HG03139 (cell line): ENCODE measurements around the gene AVPR2.

Experiments
- ATAC-seq: cut with Tn5 transposase; IDR thresholded peaks from one replicate; pipeline ENCODE4 v1.9.1; 2021; ENCODE audit not compliant: unreplicated experiment

The AVPR2 gene

GRCh38 chrX:153910446-153910845 is 6.0 kb downstream of the AVPR2 start:
- no peak for ATAC-seq

- no peak for ATAC-seq
Observed at GRCh38 chrX:153911798-153912197, 7.3 kb downstream of the AVPR2 start.

- ATAC-seq, result no peak
Observed at GRCh38 chrX:153913211-153913610, 8.7 kb downstream of the AVPR2 start.

DNA sequence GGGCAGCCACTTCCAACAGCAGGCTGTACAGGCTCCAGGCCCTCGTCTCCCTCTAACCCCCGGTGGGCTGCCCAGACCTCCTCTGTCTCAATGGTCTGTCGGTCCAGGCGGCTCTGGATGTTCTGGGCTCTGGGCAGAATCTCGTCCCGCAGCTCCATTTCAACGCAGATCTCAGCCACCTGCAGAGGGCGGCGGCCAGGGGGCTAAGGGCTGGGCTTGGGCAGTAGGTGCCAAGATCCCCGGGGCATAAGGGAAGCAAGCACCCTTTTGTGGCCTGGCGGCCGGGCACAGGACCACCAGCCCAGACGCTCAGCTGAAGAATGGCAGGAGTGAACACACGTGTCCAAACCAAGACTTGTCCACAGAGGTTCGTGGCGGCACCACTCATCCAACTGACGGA is 9.2 kb downstream of the AVPR2 start:
- no peak for ATAC-seq

GRCh38 chrX:153917869-153918268 is 13.4 kb downstream of the AVPR2 start:
- no peak for ATAC-seq

- ATAC-seq, result no peak
Observed at GRCh38 chrX:153919281-153919680, 14.8 kb downstream of the AVPR2 start.

DNA sequence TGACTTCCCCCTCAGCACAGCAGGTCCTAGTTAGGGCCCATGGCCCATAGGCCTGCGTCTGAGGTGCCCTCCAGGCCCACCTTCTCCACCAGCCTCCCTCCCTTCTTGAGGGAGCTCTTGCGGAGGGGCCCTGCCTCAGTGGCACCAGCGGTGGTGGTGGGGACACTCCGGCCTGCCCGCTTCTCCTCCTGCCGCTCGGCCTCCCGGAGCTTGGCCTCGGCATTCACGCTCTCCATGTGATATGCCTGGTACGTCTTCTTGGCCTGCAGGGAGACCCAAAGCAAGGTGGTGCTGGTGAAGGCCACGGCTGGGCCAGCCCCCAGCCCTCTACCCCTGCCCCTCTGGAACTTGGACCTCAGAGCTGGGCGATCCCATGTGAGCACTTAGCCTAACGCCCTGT is 16.1 kb downstream of the AVPR2 start:
- ATAC-seq, result no peak

DNA sequence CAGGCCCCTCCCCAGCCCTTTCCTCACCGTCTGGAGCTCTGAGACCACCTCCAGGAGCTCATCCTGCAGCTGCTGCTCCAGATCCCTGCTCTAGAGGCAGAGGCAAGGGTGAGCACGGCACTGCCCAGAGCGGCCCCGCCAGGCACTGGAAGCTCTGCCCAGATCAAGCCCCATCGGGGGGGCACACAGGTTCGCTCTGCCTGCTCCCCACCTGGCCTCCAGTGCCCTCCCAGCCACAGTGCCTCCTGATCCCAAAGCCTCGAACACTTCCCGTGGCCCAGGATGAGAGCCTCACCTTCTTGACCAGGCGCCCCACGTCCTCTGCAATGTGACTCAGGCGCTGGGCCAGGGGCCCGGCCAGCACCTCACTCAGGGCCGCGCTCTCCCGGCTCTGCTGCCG is 16.6 kb downstream of the AVPR2 start:
- no peak for ATAC-seq

GRCh38 chrX:153921511-153922446 is 17.3 kb downstream of the AVPR2 start:
- no peak for ATAC-seq

DNA sequence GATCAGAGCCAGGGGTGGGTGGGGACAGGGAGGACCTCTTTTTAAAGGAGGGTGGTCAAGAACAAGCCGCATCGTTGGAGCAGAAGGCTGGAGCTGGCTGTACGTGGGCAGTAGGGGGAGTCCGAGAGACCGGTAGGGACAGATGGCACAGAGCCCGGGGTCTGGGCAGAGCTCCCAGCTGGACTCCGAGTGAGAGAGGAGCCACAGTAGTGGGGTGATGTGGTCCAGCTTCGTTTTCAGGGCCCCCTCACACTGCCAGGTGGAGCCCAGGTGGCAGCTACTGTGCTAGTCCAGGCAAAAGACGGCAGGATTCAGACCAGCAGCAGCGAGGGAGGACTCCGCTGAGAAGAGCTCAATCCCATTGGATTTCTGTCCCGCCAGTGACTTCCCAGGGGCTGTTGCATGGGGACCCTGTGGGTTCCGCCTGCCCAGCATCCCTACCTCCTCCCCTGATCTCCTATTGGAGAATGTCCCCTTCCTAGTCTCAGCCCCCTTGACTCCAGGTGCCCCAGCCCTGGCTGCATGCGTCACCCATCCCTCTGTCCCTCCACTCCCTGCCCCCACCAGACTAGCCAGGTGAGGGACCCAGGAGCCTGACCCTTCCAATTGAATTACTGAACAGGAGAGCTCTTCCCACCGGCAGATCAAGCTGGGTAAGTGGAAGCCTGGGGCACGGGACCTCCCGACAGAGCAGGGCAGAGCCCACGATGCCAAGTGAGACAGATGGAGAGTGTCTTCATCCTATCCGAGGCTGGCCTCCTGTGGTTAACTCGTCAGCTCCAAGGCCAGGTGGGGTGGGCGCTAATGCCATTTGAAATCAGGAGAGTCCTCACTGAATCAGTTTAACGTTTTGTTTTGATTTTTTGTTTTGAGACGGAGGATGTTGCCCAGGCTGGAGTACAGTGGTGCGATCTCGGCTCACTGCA is 18.7 kb downstream of the AVPR2 start:
- ATAC-seq, result no peak

- ATAC-seq, result no peak
Observed at GRCh38 chrX:153924149-153924861, 19.8 kb downstream of the AVPR2 start.

- ATAC-seq, result no peak
Observed at GRCh38 chrX:153925387-153925738, 20.9 kb downstream of the AVPR2 start.

GRCh38 chrX:153925739-153926551 is 21.5 kb downstream of the AVPR2 start, which contains the start of gene ARHGAP4:
Gene ARHGAP4 (minus strand): TSS chrX:153926264. CDS start chrX:153926202, 62 bp downstream.
- ATAC-seq, result no peak

DNA sequence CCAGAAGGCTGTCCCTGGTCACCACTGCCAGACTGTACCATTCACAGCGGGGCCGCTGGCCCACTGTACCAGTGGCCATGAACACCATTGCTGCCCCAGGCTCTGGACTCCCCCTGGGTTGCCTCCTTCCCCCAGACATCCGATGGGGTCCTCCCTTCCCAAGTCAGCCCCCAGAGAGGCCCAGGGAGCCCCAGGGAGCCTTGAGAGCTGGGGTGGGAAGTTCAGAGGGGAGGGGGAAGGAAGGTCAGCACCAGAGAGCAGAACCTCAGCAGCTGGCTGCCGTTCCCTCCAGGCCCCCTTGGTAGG is 22.0 kb downstream of the AVPR2 start:
- ATAC-seq, result no peak

- ATAC-seq, result no peak
Observed at GRCh38 chrX:153926858-153927671, 22.6 kb downstream of the AVPR2 start.

DNA sequence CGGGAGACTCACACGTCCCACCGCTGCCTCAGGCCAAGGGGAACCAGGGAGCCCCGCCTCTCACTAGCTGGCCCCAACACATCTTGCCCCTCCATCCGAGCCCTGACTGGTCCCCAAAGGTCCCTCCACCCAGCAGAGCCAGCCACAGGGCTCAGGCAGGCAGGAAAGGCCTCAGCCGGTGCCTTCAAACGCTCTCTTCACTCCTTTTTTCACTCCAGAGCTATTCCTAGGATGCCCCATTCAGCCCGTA is 23.1 kb downstream of the AVPR2 start:
- ATAC-seq, result no peak

- ATAC-seq, result peak; percentile 61
Observed at GRCh38 chrX:153927922-153928760, 23.7 kb downstream of the AVPR2 start.

DNA sequence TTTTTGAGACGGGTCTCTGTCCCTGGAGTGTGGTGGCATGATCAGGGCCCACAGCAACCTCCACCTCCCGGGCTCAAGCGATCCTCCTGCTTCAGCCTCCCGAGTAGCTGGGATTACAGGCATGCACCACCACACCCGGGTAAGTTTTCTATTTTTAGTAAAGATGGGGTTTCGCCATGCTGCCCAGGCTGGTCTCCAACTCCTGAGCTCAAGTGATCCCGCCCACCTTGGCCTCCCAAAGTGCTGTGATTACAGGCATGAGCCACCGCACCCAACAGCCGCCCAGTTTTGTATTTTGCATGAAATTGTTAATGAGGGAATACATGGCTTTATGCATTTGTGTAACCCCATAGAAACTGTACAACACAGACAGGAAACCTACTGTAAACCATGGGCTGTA is 24.4 kb downstream of the AVPR2 start:
- ATAC-seq, result no peak

DNA sequence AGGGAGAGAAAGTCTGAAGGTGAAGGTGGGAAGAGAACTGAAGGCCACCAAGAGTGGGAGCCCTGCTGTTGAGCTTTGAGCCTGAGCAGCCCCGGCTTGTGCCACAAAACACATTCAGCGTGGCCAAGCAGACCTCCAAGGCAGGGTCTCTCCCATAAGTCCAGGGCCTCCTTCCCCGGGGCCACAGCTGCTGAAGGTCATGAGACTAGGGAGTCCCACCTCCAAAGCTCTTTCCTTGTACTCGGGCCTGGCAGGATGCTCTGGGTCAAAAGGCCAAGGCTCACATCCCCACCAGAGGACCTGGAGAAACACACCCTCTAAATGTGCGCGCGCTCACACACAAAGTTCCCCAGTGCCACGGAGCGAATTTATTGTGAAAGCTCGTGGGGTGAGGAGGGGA is 25.1 kb downstream of the AVPR2 start:
- no peak for ATAC-seq
